CD4-positive, alpha-beta T cell (primary cell): ENCODE measurements around the gene RIC8B. TPM values are rescaled to one million over a fixed set of nuclear protein-coding genes. Genes with fewer than 3 reads are reported as not detected.

Experiments used
- ATAC-seq: fragments of 200-7000 bp; cut with Tn5 transposase; one replicate; pipeline ENCODE4 v1.10.0; 2022; ENCODE audit warnings: mild to moderate bottlenecking; ENCODE audit not compliant: poor library complexity
- CTCF ChIA-PET: fragments of 350-600 bp; sonication (Branson Sonifier 250); formaldehyde crosslinking; loops from one replicate; lab custom pipeline; 2021; ENCODE audit warnings: antibody characterized with exemption, inconsistent platforms; lab: Charles Lee
- POLR2A ChIA-PET: fragments of 350-600 bp; sonication (Branson Sonifier 250); formaldehyde crosslinking; loops from one replicate; lab custom pipeline; 2021; ENCODE audit warnings: antibody characterized with exemption, inconsistent platforms; lab: Charles Lee
- DNase-seq, 14 experiments: peaks; one replicate each; pipeline ENCODE4 v3.0.0-alpha.2; 2013 to 2020; ENCODE audit warnings: mixed read lengths in 2 of 14
- H3K27ac ChIP-seq, 2 donors: one replicate each; pipeline versions ENCODE4 v1.5.1 to v1.7.0; 2013; ENCODE audit warnings: low read length in 2 of 2, low read depth in 1 of 2, mild to moderate bottlenecking in 1 of 2
- H3K27me3 ChIP-seq, 2 experiments: 1 replicate in 1 of 2; 2 replicates in 1 of 2; pipeline versions ENCODE4 v1.6.1 to v1.7.0; 2013; ENCODE audit warnings: low read length in 2 of 2, control low read depth in 1 of 2, mild to moderate bottlenecking in 1 of 2, moderate library complexity in 1 of 2; ENCODE audit not compliant: insufficient read depth in 2 of 2, control insufficient read depth in 1 of 2
- H3K36me3 ChIP-seq: one replicate; pipeline ENCODE4 v1.6.1; 2013; ENCODE audit warnings: low read length, control low read depth; ENCODE audit not compliant: insufficient read depth
- H3K4me1 ChIP-seq: one replicate; pipeline ENCODE4 v1.6.1; 2013; ENCODE audit warnings: low read length, control low read depth; ENCODE audit not compliant: insufficient read depth
- H3K4me3 ChIP-seq: one replicate; pipeline ENCODE4 v1.5.1; 2013; ENCODE audit warnings: mild to moderate bottlenecking, low read length, moderate library complexity
- H3K9me3 ChIP-seq, 2 experiments: 1 replicate in 1 of 2; 2 replicates in 1 of 2; pipeline versions ENCODE4 v1.6.1 to v1.7.0; 2013; ENCODE audit warnings: low read length in 2 of 2, mild to moderate bottlenecking in 2 of 2, control low read depth in 1 of 2, moderate library complexity in 1 of 2; ENCODE audit not compliant: control insufficient read depth in 1 of 2, insufficient read depth in 1 of 2
- H3K27ac Mint-ChIP-seq: one replicate; pipeline ENCODE4 v1.8.0; 2020; ENCODE audit warnings: mixed read lengths
- H3K27me3 Mint-ChIP-seq: one replicate; pipeline ENCODE4 v1.8.0; 2021; ENCODE audit warnings: mixed read lengths
- H3K36me3 Mint-ChIP-seq: one replicate; pipeline ENCODE4 v1.8.0; 2021; ENCODE audit warnings: low read depth, mixed read lengths
- H3K4me1 Mint-ChIP-seq: one replicate; pipeline ENCODE4 v1.8.0; 2021; ENCODE audit warnings: low read depth, mixed read lengths
- H3K4me3 Mint-ChIP-seq: one replicate; pipeline ENCODE4 v1.8.0; 2020; ENCODE audit warnings: mild to moderate bottlenecking, mixed read lengths
- H3K9me3 Mint-ChIP-seq: one replicate; pipeline ENCODE4 v1.8.0; 2020; ENCODE audit warnings: mixed read lengths
- intact Hi-C, 2 experiments: fragments of 100-400 bp; cut with DNase I in 1 of 2; cut with micrococcal nuclease in 1 of 2; formaldehyde crosslinking; loops; one replicate each; pipeline versions ENCODE4 v1.15.1 to v1.9.0; 2023 to 2025; cut with DNase I, micrococcal nuclease
- total RNA-seq, 174 experiments: library from RNA in 2 of 174; stranded (reverse) in 2 of 174; gene quantifications; one replicate each; pipeline ENCODE4 v1.2.3 and lab custom pipeline; 2021 to 2026
- TF ChIP-seq, protein P1 (sequence below): fragments of 200-600 bp; IDR thresholded peaks from one replicate; pipeline ENCODE4 v1.8.0; 2022; ENCODE audit warnings: antibody characterized with exemption, mild to moderate bottlenecking

Gene RIC8B
- total RNA-seq, 2 experiments from 2014 or later = 5.5 to 9.0 TPM

DNA sequence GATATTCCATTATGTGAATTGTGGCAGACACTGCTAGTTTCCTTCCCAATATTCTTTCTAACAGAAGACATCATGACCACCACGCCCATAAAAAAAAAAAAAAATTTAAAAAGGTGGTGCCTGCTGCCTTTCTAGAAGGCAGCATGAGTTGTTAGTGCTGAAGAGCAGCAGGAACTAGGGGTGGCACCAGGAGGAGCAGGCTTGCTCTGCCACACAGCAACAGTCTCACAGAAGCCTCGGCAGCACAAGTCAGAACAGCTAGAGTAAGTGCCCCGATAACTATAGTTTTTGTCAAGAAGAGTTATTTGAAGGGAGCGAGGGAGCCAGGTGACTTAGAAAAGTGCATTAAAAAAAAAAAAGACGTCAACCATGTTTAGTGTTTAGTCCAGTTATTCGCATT is 114.8 kb downstream of the RIC8B start:
- POLR2A ChIA-PET = no interaction called here
- intact Hi-C loops = no loop called here
- DNase-seq = no peak

GRCh38 chr12:106889950-106890626 is 115.6 kb downstream of the RIC8B start:
- Histone ChIP-seq H3K27me3 (no peaks in the 10 kb centered on the region), H3K4me3 (no peak overlapping the region), H3K36me3 (peaks cover 26% of the 10 kb centered on the region), H3K27ac (no peak overlapping the region), H3K9me3 (no peaks in the 10 kb centered on the region), H3K4me1 (no peaks in the 10 kb centered on the region)
- ChIA-PET CTCF (no interaction called here), POLR2A (no interaction called here)
- intact Hi-C loops = no loop called here
- no peaks in the 10 kb centered on the region for H3K4me1 Mint-ChIP-seq
- H3K36me3 Mint-ChIP-seq = peaks cover 24% of the 10 kb centered on the region
- no peak overlapping the region for H3K27ac Mint-ChIP-seq
- TF ChIP-seq, protein P1, sequence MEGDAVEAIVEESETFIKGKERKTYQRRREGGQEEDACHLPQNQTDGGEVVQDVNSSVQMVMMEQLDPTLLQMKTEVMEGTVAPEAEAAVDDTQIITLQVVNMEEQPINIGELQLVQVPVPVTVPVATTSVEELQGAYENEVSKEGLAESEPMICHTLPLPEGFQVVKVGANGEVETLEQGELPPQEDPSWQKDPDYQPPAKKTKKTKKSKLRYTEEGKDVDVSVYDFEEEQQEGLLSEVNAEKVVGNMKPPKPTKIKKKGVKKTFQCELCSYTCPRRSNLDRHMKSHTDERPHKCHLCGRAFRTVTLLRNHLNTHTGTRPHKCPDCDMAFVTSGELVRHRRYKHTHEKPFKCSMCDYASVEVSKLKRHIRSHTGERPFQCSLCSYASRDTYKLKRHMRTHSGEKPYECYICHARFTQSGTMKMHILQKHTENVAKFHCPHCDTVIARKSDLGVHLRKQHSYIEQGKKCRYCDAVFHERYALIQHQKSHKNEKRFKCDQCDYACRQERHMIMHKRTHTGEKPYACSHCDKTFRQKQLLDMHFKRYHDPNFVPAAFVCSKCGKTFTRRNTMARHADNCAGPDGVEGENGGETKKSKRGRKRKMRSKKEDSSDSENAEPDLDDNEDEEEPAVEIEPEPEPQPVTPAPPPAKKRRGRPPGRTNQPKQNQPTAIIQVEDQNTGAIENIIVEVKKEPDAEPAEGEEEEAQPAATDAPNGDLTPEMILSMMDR = no peak
- H3K9me3 Mint-ChIP-seq = no peaks in the 10 kb centered on the region
- no peaks in the 10 kb centered on the region for H3K27me3 Mint-ChIP-seq
- DNase-seq (no peak), ATAC-seq (no peak)
- no peak overlapping the region for H3K4me3 Mint-ChIP-seq

More for the DNA sequence above, 114.8 kb downstream of the RIC8B start:
- Mint-ChIP-seq H3K36me3 (peaks cover 31% of the 10 kb centered on the region), H3K9me3 (no peaks in the 10 kb centered on the region), H3K27ac (no peak overlapping the region), H3K27me3 (no peaks in the 10 kb centered on the region), H3K4me3 (no peak overlapping the region), H3K4me1 (no peaks in the 10 kb centered on the region)
- Histone ChIP-seq H3K4me1 (no peaks in the 10 kb centered on the region), H3K27me3 (no peaks in the 10 kb centered on the region), H3K36me3 (peaks cover 33% of the 10 kb centered on the region), H3K27ac (no peak overlapping the region), H3K4me3 (no peak overlapping the region), H3K9me3 (no peaks in the 10 kb centered on the region)
- no peak for ATAC-seq
- TF ChIP-seq, protein P1 = no peak
- CTCF ChIA-PET = no interaction called here

- CTCF ChIA-PET = no interaction called here
- peaks cover 8% of the 10 kb centered on the region for H3K4me1 Mint-ChIP-seq
- H3K27ac Mint-ChIP-seq = no peak overlapping the region
- H3K27ac ChIP-seq = no peak overlapping the region
- H3K9me3 Mint-ChIP-seq = peaks cover 2% of the 10 kb centered on the region
- POLR2A ChIA-PET = no interaction called here
- no peak overlapping the region for H3K4me3 Mint-ChIP-seq
- H3K27me3 ChIP-seq = no peaks in the 10 kb centered on the region
- TF ChIP-seq, protein P1 = no peak
- H3K9me3 ChIP-seq = no peaks in the 10 kb centered on the region
- DNase-seq (no peak), ATAC-seq (no peak)
- H3K36me3 Mint-ChIP-seq = peaks cover 7% of the 10 kb centered on the region
- H3K4me1 ChIP-seq = no peaks in the 10 kb centered on the region
- intact Hi-C loops = loop anchor here in 1 of 2 experiments (2.0 kb wide), 1 partner anchor 17 kb away; no protein-coding TSS in a partner anchor
- no peak overlapping the region for H3K4me3 ChIP-seq
- H3K36me3 ChIP-seq = peaks cover 13% of the 10 kb centered on the region
- H3K27me3 Mint-ChIP-seq = no peaks in the 10 kb centered on the region
Observed at GRCh38 chr12:106892075-106892474, 117.6 kb downstream of the RIC8B start.
